Mesenchymal stem cell (in vitro differentiated cells and primary cell): ENCODE data around the gene KYNU.

Source experiments
- DNase-seq: peaks from one replicate; pipeline ENCODE4 v3.0.0-alpha.2; 2013
- H2AFZ ChIP-seq: one replicate; pipeline ENCODE4 v1.6.1; 2013; ENCODE audit warnings: low read depth, mild to moderate bottlenecking, control low read depth, inconsistent platforms, low read length, moderate library complexity
- H2AK5ac ChIP-seq: 2 replicates; pipeline ENCODE4 v1.6.1; 2013; ENCODE audit warnings: low read length, moderate library complexity, mild to moderate bottlenecking, inconsistent platforms; ENCODE audit not compliant: severe bottlenecking
- H2BK120ac ChIP-seq: one replicate; pipeline ENCODE4 v1.6.1; 2013; ENCODE audit warnings: low read depth, mild to moderate bottlenecking, inconsistent platforms, low read length, moderate library complexity
- H2BK12ac ChIP-seq, 2 experiments: one replicate each; pipeline ENCODE4 v1.6.1; 2013; ENCODE audit warnings: inconsistent platforms in 2 of 2, low read length in 2 of 2, mild to moderate bottlenecking in 2 of 2, moderate library complexity in 2 of 2, control low read depth in 1 of 2
- H2BK15ac ChIP-seq: one replicate; pipeline ENCODE4 v1.6.1; 2013; ENCODE audit warnings: mild to moderate bottlenecking, low read depth, inconsistent platforms; ENCODE audit not compliant: poor library complexity, severe bottlenecking
- H2BK5ac ChIP-seq: 2 replicates; pipeline ENCODE4 v1.6.1; 2013; ENCODE audit warnings: low read depth, mild to moderate bottlenecking, low read length, control low read depth, inconsistent platforms; ENCODE audit not compliant: poor library complexity, severe bottlenecking
- H3K14ac ChIP-seq, 2 experiments: one replicate each; pipeline ENCODE4 v1.6.1; 2013; ENCODE audit warnings: inconsistent platforms in 2 of 2, low read length in 2 of 2, control low read depth in 1 of 2, mild to moderate bottlenecking in 1 of 2, moderate library complexity in 1 of 2
- H3K18ac ChIP-seq, 2 experiments: one replicate each; pipeline ENCODE4 v1.6.1; 2013; ENCODE audit warnings: inconsistent platforms in 2 of 2, low read length in 2 of 2, control low read depth in 1 of 2, low read depth in 1 of 2, mild to moderate bottlenecking in 1 of 2
- H3K23ac ChIP-seq, 2 experiments: one replicate each; pipeline ENCODE4 v1.6.1; 2013; ENCODE audit warnings: inconsistent platforms in 2 of 2, low read length in 2 of 2, mild to moderate bottlenecking in 2 of 2, moderate library complexity in 2 of 2, control low read depth in 1 of 2
- H3K27ac ChIP-seq: 2 replicates; pipeline ENCODE4 v1.5.1; 2013; ENCODE audit warnings: mild to moderate bottlenecking, moderate library complexity, low read length, control low read depth, inconsistent platforms; ENCODE audit not compliant: poor library complexity, severe bottlenecking
- H3K27me3 ChIP-seq, 2 experiments: 2 replicates each; pipeline versions ENCODE4 v1.6.1 to v1.7.0; 2013; ENCODE audit warnings: low read length in 2 of 2, mild to moderate bottlenecking in 2 of 2, moderate library complexity in 2 of 2, control low read depth in 1 of 2, inconsistent platforms in 1 of 2; ENCODE audit not compliant: control insufficient read depth in 1 of 2, insufficient read depth in 1 of 2
- H3K36me3 ChIP-seq, 2 experiments: 2 replicates each; pipeline versions ENCODE4 v1.6.1 to v1.7.0; 2013; ENCODE audit warnings: low read length in 2 of 2, control low read depth in 1 of 2, inconsistent platforms in 1 of 2, low read depth in 1 of 2, mild to moderate bottlenecking in 1 of 2; ENCODE audit not compliant: insufficient read depth in 2 of 2, control insufficient read depth in 1 of 2
- H3K4ac ChIP-seq, 2 experiments: one replicate each; pipeline ENCODE4 v1.6.1; 2013; ENCODE audit warnings: inconsistent platforms in 2 of 2, low read length in 2 of 2, mild to moderate bottlenecking in 2 of 2, moderate library complexity in 2 of 2, control low read depth in 1 of 2, low read depth in 1 of 2
- H3K4me1 ChIP-seq: 2 replicates; pipeline ENCODE4 v1.6.1; 2013; ENCODE audit warnings: low read depth, low read length, control low read depth; ENCODE audit not compliant: control insufficient read depth, insufficient read depth
- H3K4me2 ChIP-seq: 2 replicates; pipeline ENCODE4 v1.6.1; 2013; ENCODE audit warnings: low read length, mild to moderate bottlenecking, inconsistent platforms; ENCODE audit not compliant: poor library complexity, severe bottlenecking
- H3K4me3 ChIP-seq, 2 experiments: 2 replicates each; pipeline versions ENCODE4 v1.5.1 to v1.7.0; 2013; ENCODE audit warnings: low read length in 2 of 2, mild to moderate bottlenecking in 2 of 2, control low read depth in 1 of 2, low read depth in 1 of 2; ENCODE audit not compliant: insufficient read depth in 1 of 2
- H3K79me1 ChIP-seq: replicated peaks from 2 replicates; pipeline ENCODE4 v1.6.1; 2013; ENCODE audit warnings: mild to moderate bottlenecking, control low read depth, low read length, inconsistent platforms; ENCODE audit not compliant: poor library complexity, severe bottlenecking
- H3K9ac ChIP-seq: 2 replicates; pipeline ENCODE4 v1.7.0; 2013; ENCODE audit warnings: mild to moderate bottlenecking, low read length, moderate library complexity
- H3K9me3 ChIP-seq: 2 replicates; pipeline ENCODE4 v1.7.0; 2013; ENCODE audit warnings: mild to moderate bottlenecking, low read length; ENCODE audit not compliant: control insufficient read depth
- H4K8ac ChIP-seq: one replicate; pipeline ENCODE4 v1.6.1; 2013; ENCODE audit warnings: inconsistent platforms, mild to moderate bottlenecking, low read length, moderate library complexity
- H4K91ac ChIP-seq: one replicate; pipeline ENCODE4 v1.6.1; 2013; ENCODE audit warnings: mild to moderate bottlenecking, low read length, inconsistent platforms
- whole genome bisulfite sequencing: methylation state at CpG from one replicate; pipeline ENCODE4 v1.1.7; 2013; ENCODE audit warnings: mixed read lengths; 5-methylcytosine and 5-hydroxymethylcytosine counted together

The KYNU gene

DNA sequence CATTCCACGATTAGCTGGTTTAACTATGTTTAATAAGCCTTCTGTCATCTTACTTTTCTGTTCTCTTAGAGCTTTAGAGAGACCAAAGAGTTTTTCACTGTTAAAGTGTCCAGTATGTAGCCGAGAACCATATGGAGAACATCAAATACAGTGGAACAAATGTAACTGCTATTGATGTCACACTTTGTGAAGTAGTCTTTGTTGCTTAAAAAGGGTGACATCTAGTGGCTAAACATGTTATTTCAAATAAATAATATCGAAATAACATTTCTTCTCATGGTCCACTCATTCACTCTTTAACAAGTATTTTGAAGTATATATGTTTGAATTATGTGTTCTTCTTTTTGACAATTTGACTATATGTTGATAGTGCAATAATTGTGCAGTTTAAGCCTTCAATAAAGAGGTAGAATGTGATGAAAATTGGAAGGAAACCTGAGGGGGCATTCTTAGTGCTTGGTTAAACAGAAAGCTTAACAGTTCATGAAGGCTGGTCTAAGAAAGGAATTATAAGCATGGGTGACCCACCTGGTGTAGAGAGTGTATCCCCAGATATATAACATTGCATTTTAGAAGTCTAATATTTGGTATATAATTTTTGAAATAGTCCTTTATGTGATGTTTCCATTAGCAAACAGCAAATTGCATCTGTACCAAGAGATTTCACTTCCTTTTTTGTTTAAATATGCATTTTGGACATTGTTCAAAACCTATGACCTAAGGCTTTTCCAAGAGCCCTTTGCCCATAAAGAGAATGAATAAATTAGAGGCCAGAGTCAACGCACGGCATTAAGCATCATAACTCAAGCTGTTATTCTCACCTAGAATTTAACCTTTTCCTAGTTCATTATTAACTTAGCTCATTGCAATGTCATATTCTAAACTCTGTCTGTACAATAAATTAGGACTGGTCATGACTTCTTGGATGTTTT is 112.1 kb downstream of the KYNU start:
- no peaks in the 10 kb centered on the region for H3K9me3 ChIP-seq
- no peak overlapping the region for H2BK12ac ChIP-seq
- H3K27me3 ChIP-seq, result no peaks in the 10 kb centered on the region
- no peak overlapping the region for H2AFZ ChIP-seq
- H3K14ac ChIP-seq, result no peak overlapping the region
- no peak overlapping the region for H3K23ac ChIP-seq
- no peak overlapping the region for H3K4me3 ChIP-seq
- no peak overlapping the region for H3K18ac ChIP-seq
- no peak overlapping the region for H3K27ac ChIP-seq
- H3K4me2 ChIP-seq, result no peak overlapping the region
- no peak overlapping the region for H2BK120ac ChIP-seq
- H2AK5ac ChIP-seq, result no peak overlapping the region
- no peak overlapping the region for H3K4ac ChIP-seq
- H3K36me3 ChIP-seq, result no peaks in the 10 kb centered on the region
- H3K9ac ChIP-seq, result no peak overlapping the region
- 77% methylated on average over 3 of the region's 5 CpGs for WGBS
- H3K79me1 ChIP-seq, result no peaks in the 10 kb centered on the region
- no peak overlapping the region for H4K8ac ChIP-seq
- H2BK5ac ChIP-seq, result no peak overlapping the region
- H3K4me1 ChIP-seq, result no peaks in the 10 kb centered on the region
- no peak overlapping the region for H2BK15ac ChIP-seq
- no peak overlapping the region for H4K91ac ChIP-seq
- peak; percentile 77 for DNase-seq

DNA sequence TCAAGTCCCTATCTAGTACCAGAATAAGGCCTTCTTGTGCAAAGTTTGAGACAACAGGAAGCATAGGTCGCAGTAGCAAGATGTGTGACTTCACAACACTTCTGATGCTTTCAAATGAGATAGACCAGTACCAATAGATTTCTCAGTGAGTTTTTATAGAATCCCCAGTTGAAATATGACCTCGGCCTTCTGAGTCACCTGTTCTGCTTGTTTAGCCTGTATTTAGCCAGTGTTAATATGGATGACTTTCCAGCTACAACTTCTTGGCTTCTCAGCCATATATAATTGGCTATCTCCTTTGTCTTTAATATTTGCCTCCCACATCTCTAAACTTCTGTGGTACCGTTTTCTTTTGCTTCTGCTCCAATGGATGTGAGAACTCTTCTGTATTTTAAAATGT is 113.8 kb downstream of the KYNU start:
- Histone ChIP-seq H3K27me3 (no peaks in the 10 kb centered on the region), H2BK12ac (no peak overlapping the region), H3K36me3 (no peaks in the 10 kb centered on the region), H3K27ac (no peak overlapping the region), H4K91ac (no peak overlapping the region), H4K8ac (no peak overlapping the region), H2BK120ac (no peak overlapping the region), H2AK5ac (no peak overlapping the region), H3K4me2 (no peak overlapping the region), H3K9me3 (no peaks in the 10 kb centered on the region), H3K4me1 (no peaks in the 10 kb centered on the region), H3K9ac (no peak overlapping the region), H3K14ac (no peak overlapping the region), H3K4me3 (no peak overlapping the region), H2AFZ (no peak overlapping the region), H2BK15ac (no peak overlapping the region), H3K23ac (no peak overlapping the region), H3K79me1 (no peaks in the 10 kb centered on the region), H2BK5ac (no peak overlapping the region), H3K4ac (no peak overlapping the region), H3K18ac (no peak overlapping the region)
- WGBS, result 95% methylated on average over 3 of the region's 3 CpGs
- DNase-seq, result no peak

DNA sequence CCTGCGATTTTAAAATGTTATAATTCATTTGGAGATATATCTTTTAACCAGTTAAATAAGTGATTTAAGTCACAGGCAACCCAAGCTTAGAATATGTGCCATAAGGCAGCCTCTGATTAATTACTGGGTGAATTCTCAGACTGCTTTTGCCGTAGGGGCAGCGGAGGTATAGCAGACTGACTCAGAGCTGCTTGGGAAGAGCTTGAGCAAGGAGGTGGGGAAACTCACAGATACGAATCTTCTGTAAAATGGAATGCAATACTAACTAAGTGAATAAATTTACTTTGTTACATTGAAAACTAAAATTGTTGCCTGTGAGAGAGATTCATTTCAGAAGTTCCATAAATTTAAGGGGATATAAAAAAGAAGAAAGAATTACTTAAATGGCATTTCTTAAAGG is 115.4 kb downstream of the KYNU start:
- H3K27ac ChIP-seq, result no peak overlapping the region
- H2BK5ac ChIP-seq, result no peak overlapping the region
- no peak overlapping the region for H3K4me3 ChIP-seq
- H3K9ac ChIP-seq, result no peak overlapping the region
- H3K14ac ChIP-seq, result no peak overlapping the region
- H2BK12ac ChIP-seq, result no peak overlapping the region
- no peaks in the 10 kb centered on the region for H3K36me3 ChIP-seq
- no peak for DNase-seq
- H3K18ac ChIP-seq, result no peak overlapping the region
- H4K8ac ChIP-seq, result no peak overlapping the region
- H3K79me1 ChIP-seq, result no peaks in the 10 kb centered on the region
- WGBS, result 54% methylated on average over 2 of the region's 4 CpGs
- no peak overlapping the region for H3K4me2 ChIP-seq
- no peaks in the 10 kb centered on the region for H3K9me3 ChIP-seq
- H3K27me3 ChIP-seq, result no peaks in the 10 kb centered on the region
- H2AFZ ChIP-seq, result no peak overlapping the region
- H2AK5ac ChIP-seq, result no peak overlapping the region
- no peak overlapping the region for H3K4ac ChIP-seq
- no peak overlapping the region for H4K91ac ChIP-seq
- H3K23ac ChIP-seq, result no peak overlapping the region
- no peaks in the 10 kb centered on the region for H3K4me1 ChIP-seq
- no peak overlapping the region for H2BK15ac ChIP-seq
- no peak overlapping the region for H2BK120ac ChIP-seq

DNA sequence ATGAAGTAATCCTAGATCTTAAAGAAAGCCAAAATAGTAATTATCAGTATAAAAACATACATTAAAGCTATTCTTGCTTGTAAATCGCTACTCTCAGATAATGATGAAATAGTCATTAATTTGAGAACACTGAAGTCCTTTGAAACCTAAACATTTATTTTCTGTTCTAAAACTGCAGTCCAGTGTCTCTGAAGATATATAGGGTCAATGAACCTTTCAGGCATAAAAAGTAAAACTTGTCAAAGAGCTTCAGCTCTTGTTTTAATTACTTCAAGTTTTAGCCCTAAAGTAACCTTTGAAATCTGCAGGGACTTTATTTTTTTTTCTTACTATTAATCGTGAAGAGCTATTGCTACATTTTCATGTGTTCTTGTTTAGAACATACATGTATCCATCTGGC is 116.3 kb downstream of the KYNU start:
- no peaks in the 10 kb centered on the region for H3K9me3 ChIP-seq
- H3K27ac ChIP-seq, result no peak overlapping the region
- H3K14ac ChIP-seq, result no peak overlapping the region
- no peak overlapping the region for H2AFZ ChIP-seq
- H2BK12ac ChIP-seq, result no peak overlapping the region
- no peak overlapping the region for H2AK5ac ChIP-seq
- H3K27me3 ChIP-seq, result no peaks in the 10 kb centered on the region
- H3K79me1 ChIP-seq, result no peaks in the 10 kb centered on the region
- H3K4me3 ChIP-seq, result no peak overlapping the region
- no peaks in the 10 kb centered on the region for H3K36me3 ChIP-seq
- no peak overlapping the region for H3K4ac ChIP-seq
- H3K23ac ChIP-seq, result no peak overlapping the region
- H2BK15ac ChIP-seq, result no peak overlapping the region
- H3K4me2 ChIP-seq, result no peak overlapping the region
- no peak overlapping the region for H4K91ac ChIP-seq
- no peak for DNase-seq
- H3K9ac ChIP-seq, result no peak overlapping the region
- WGBS, result no CpG with 5 or more reads among the region's 2 CpGs
- H2BK5ac ChIP-seq, result no peak overlapping the region
- H3K4me1 ChIP-seq, result no peaks in the 10 kb centered on the region
- H2BK120ac ChIP-seq, result no peak overlapping the region
- H4K8ac ChIP-seq, result no peak overlapping the region
- H3K18ac ChIP-seq, result no peak overlapping the region
